ENCODE data around the gene GAL3ST1.

The GAL3ST1 gene

DNA sequence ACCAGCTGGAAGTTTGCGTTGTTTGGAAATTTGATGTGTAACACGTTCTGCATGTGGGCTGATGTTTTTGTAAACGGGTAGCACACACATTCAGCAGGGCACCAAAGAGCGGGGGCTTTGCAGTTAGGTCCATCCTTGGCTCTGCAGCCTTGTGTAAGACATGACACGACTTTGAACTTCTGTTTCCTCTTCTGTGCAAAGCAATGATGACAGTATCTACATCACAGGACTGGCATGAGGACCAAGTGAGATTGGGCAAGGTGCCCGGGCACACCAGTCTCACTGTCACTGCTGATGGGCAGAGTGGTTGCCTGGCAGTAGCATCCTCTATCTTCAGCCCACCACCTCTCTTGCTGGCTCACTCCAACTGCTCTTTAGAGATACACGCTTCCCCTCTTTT is 35.8 kb upstream of the GAL3ST1 start:
- H3K9me3 ChIP-seq (ENCODE audit: insufficient read depth, low read depth, low read length): peaks cover 3% of the 10 kb centered on the region
- WGBS (ENCODE audit: extremely low coverage, insufficient coverage, insufficient read length): no CpG with 5 or more reads among the region's 7 CpGs
- no peak overlapping the region for H3K27ac ChIP-seq (ENCODE audit: low read depth, low read length)
- H3K9ac ChIP-seq (ENCODE audit: low read length): no peak overlapping the region
- no peak overlapping the region for H3K4me2 ChIP-seq (ENCODE audit: low read length)
- H3K4ac ChIP-seq (ENCODE audit: low read depth, low read length): no peak overlapping the region
- no peak overlapping the region for H2AFZ ChIP-seq (ENCODE audit: insufficient read depth, low read length, poor library complexity)
- no peak overlapping the region for H3K23ac ChIP-seq (ENCODE audit: low read length)
- H3K79me2 ChIP-seq (ENCODE audit: control insufficient read depth, insufficient read depth, low read length, poor library complexity): peaks cover 2% of the 10 kb centered on the region
- H3K4me1 ChIP-seq (ENCODE audit: control insufficient read depth in 1 of 2, insufficient read depth in 2 of 2, low read length in 2 of 2): peaks cover 9 to 16% of the 10 kb centered on the region in 2 experiments
- H2BK5ac ChIP-seq (ENCODE audit: low read depth, low read length, poor library complexity): no peak overlapping the region
- H3K14ac ChIP-seq (ENCODE audit: low read length): no peak overlapping the region
- H3K4me3 ChIP-seq (ENCODE audit: low read depth, low read length): no peak overlapping the region
- H3K27me3 ChIP-seq (ENCODE audit: insufficient read depth, low read length): no peaks in the 10 kb centered on the region
- no peak overlapping the region for H4K8ac ChIP-seq (ENCODE audit: low read depth, low read length)
- H3K18ac ChIP-seq (ENCODE audit: low read length): no peak overlapping the region
- peaks cover 7% of the 10 kb centered on the region for H3K79me1 ChIP-seq (ENCODE audit: low read length)
- H2BK120ac ChIP-seq (ENCODE audit: insufficient read depth, low read length, poor library complexity): no peak overlapping the region
- H2AK5ac ChIP-seq (ENCODE audit: low read length): no peak overlapping the region
- H4K12ac ChIP-seq (ENCODE audit: low read depth, low read length): no peak overlapping the region
- no peak overlapping the region for H4K91ac ChIP-seq (ENCODE audit: low read depth, low read length)
- peak in 1 of 2 donors; percentile 28 for DNase-seq
- H2BK12ac ChIP-seq (ENCODE audit: low read length): no peak overlapping the region
- H3K36me3 ChIP-seq (ENCODE audit: control insufficient read depth in 1 of 2, insufficient read depth in 2 of 2, low read length in 2 of 2): no peaks in the 10 kb centered on the region

DNA sequence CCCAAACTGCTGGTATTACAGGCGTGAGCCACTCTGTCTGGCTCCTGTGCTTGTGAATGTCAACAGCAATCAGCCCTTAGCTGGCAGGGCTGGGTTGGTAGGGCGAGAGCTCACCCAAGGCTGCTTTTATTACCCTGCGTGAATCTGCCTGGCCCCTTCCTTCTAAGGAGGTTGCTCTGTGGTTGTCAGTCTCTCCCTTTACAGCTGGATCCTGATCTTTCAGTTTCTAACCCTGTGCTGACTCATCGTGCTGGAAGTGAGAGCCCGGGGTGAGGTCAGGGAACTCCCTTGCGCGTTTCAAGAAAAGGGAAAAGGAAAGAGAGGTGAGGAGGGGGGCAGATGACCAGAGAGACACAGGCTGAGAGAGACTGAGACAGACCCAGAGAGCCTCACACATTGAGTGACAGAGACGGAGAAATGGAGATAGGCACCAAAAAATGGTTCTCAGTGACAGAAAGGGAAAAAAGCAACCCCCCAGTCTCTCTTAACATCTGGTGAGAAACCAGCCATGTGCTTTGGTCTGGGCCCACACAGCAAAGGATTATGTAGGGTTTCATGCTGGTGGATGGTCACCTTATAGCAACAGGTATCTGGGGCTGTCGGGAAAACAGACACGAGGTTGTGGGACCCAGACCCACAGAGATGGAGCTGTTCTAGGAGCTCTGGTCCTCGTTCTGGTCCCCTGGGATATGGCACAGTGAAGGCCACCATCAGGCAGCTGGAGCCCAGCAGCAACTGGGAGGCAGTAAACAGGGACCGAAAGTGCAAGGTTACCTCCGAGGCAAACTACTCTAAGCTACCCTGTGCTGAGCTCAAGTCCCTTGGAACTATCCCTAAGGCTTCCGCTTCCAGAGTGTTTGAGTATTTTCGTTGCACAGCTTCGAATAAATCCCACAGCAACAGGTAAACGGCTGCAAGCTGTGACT is 35.1 kb upstream of the GAL3ST1 start:
- Histone ChIP-seq H2AFZ (ENCODE audit: insufficient read depth, low read length, poor library complexity) (no peak overlapping the region), H3K27ac (ENCODE audit: low read depth, low read length) (peak overlapping the region; percentile 7), H3K27me3 (ENCODE audit: insufficient read depth, low read length) (no peaks in the 10 kb centered on the region), H3K4me3 (ENCODE audit: low read depth, low read length) (no peak overlapping the region), H4K91ac (ENCODE audit: low read depth, low read length) (no peak overlapping the region), H3K23ac (ENCODE audit: low read length) (no peak overlapping the region), H3K79me1 (ENCODE audit: low read length) (peaks cover 7% of the 10 kb centered on the region), H3K9ac (ENCODE audit: low read length) (no peak overlapping the region), H3K79me2 (ENCODE audit: control insufficient read depth, insufficient read depth, low read length, poor library complexity) (peaks cover 2% of the 10 kb centered on the region), H3K4me2 (ENCODE audit: low read length) (peak overlapping the region; percentile 13), H3K36me3 (ENCODE audit: control insufficient read depth in 1 of 2, insufficient read depth in 2 of 2, low read length in 2 of 2) (no peaks in the 10 kb centered on the region), H2BK5ac (ENCODE audit: low read depth, low read length, poor library complexity) (no peak overlapping the region), H3K14ac (ENCODE audit: low read length) (no peak overlapping the region), H3K9me3 (ENCODE audit: insufficient read depth, low read depth, low read length) (no peaks in the 10 kb centered on the region), H2BK12ac (ENCODE audit: low read length) (no peak overlapping the region), H3K4me1 (ENCODE audit: control insufficient read depth in 1 of 2, insufficient read depth in 2 of 2, low read length in 2 of 2) (peaks cover 9 to 13% of the 10 kb centered on the region in 2 experiments), H2AK5ac (ENCODE audit: low read length) (no peak overlapping the region), H2BK120ac (ENCODE audit: insufficient read depth, low read length, poor library complexity) (no peak overlapping the region), H4K12ac (ENCODE audit: low read depth, low read length) (no peak overlapping the region), H3K4ac (ENCODE audit: low read depth, low read length) (no peak overlapping the region), H3K18ac (ENCODE audit: low read length) (no peak overlapping the region), H4K8ac (ENCODE audit: low read depth, low read length) (peak overlapping the region; percentile 30)
- DNase-seq: peak; percentile 35 to 66
- WGBS (ENCODE audit: extremely low coverage, insufficient coverage, insufficient read length): no CpG with 5 or more reads among the region's 17 CpGs

DNA sequence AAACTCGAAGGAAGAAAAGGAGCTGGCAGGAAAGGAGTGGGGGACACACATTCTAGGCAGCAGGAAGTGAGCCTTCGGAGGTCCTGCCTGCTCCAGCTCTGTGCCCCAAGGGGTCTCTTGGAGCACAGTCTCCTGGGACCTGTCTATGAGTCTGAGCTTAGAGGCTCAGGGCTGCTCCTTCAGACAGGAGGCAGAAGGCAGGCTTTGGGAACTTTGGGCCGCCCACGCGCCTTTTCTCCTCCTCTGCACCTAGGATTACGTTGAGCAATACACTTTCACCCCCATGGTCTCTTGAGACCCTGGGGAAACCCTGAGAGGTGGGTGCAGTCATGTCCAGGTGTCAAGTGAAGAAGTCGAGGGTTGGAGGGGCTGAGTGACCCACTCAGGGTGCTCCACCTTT is 33.5 kb upstream of the GAL3ST1 start:
- Histone ChIP-seq H3K9ac (ENCODE audit: low read length) (no peak overlapping the region), H2BK12ac (ENCODE audit: low read length) (peak overlapping the region; percentile 46), H3K79me1 (ENCODE audit: low read length) (peaks cover 7% of the 10 kb centered on the region), H2BK120ac (ENCODE audit: insufficient read depth, low read length, poor library complexity) (no peak overlapping the region), H2AFZ (ENCODE audit: insufficient read depth, low read length, poor library complexity) (no peak overlapping the region), H2BK5ac (ENCODE audit: low read depth, low read length, poor library complexity) (no peak overlapping the region), H4K91ac (ENCODE audit: low read depth, low read length) (no peak overlapping the region), H4K12ac (ENCODE audit: low read depth, low read length) (no peak overlapping the region), H3K27ac (ENCODE audit: low read depth, low read length) (no peak overlapping the region), H3K9me3 (ENCODE audit: insufficient read depth, low read depth, low read length) (no peaks in the 10 kb centered on the region), H3K36me3 (ENCODE audit: control insufficient read depth in 1 of 2, insufficient read depth in 2 of 2, low read length in 2 of 2) (no peaks in the 10 kb centered on the region), H2AK5ac (ENCODE audit: low read length) (no peak overlapping the region), H3K4me1 (ENCODE audit: control insufficient read depth in 1 of 2, insufficient read depth in 2 of 2, low read length in 2 of 2) (peaks cover 9 to 13% of the 10 kb centered on the region in 2 experiments), H3K79me2 (ENCODE audit: control insufficient read depth, insufficient read depth, low read length, poor library complexity) (peaks cover 2% of the 10 kb centered on the region), H3K4ac (ENCODE audit: low read depth, low read length) (no peak overlapping the region), H3K18ac (ENCODE audit: low read length) (no peak overlapping the region), H3K14ac (ENCODE audit: low read length) (no peak overlapping the region), H3K27me3 (ENCODE audit: insufficient read depth, low read length) (no peaks in the 10 kb centered on the region), H3K23ac (ENCODE audit: low read length) (no peak overlapping the region), H3K4me2 (ENCODE audit: low read length) (no peak overlapping the region), H4K8ac (ENCODE audit: low read depth, low read length) (no peak overlapping the region), H3K4me3 (ENCODE audit: low read depth, low read length) (no peak overlapping the region)
- WGBS (ENCODE audit: extremely low coverage, insufficient coverage, insufficient read length): no CpG with 5 or more reads among the region's 7 CpGs
- no peak for DNase-seq

DNA sequence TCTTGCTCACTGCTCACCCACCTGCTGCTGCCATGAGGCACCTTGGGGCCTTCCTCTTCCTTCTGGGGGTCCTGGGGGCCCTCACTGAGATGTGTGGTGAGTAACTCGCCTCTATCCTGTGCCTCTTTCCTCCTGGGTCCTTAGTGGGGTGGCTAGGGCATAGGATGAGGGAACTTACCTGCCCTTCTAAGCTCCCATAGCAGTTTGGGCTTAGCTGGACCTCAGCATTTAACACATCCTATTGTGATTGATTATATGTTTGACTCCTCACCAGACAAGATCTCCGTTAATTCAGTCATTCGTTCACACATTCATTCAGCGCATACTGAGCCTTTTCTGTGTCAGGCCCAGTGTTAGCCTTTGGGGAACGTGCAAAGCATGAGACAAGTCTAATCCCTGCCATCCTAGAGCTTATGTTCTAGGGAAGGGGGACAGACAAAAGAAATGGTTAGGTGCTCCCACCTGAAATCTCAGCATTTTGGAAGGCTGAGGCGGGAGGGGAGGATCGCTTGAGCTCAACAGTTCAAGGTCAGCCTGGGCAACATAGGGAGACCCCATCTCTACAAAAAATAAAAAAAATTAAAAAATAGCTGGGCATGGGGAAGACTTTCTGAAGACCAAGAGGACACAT is 33.0 kb upstream of the GAL3ST1 start:
- H2BK5ac ChIP-seq (ENCODE audit: low read depth, low read length, poor library complexity): no peak overlapping the region
- H3K23ac ChIP-seq (ENCODE audit: low read length): no peak overlapping the region
- peaks cover 9 to 13% of the 10 kb centered on the region in 2 experiments for H3K4me1 ChIP-seq (ENCODE audit: control insufficient read depth in 1 of 2, insufficient read depth in 2 of 2, low read length in 2 of 2)
- H3K27me3 ChIP-seq (ENCODE audit: insufficient read depth, low read length): no peaks in the 10 kb centered on the region
- H2AFZ ChIP-seq (ENCODE audit: insufficient read depth, low read length, poor library complexity): no peak overlapping the region
- no peak for DNase-seq
- H2BK12ac ChIP-seq (ENCODE audit: low read length): peak overlapping the region; percentile 15
- H2AK5ac ChIP-seq (ENCODE audit: low read length): no peak overlapping the region
- H3K79me1 ChIP-seq (ENCODE audit: low read length): peaks cover 7% of the 10 kb centered on the region
- no peaks in the 10 kb centered on the region for H3K9me3 ChIP-seq (ENCODE audit: insufficient read depth, low read depth, low read length)
- H3K79me2 ChIP-seq (ENCODE audit: control insufficient read depth, insufficient read depth, low read length, poor library complexity): peaks cover 2% of the 10 kb centered on the region
- H4K91ac ChIP-seq (ENCODE audit: low read depth, low read length): peak overlapping the region; percentile 12
- H3K9ac ChIP-seq (ENCODE audit: low read length): peak overlapping the region; percentile 2
- no CpG with 5 or more reads among the region's 7 CpGs for WGBS (ENCODE audit: extremely low coverage, insufficient coverage, insufficient read length)
- no peak overlapping the region for H4K12ac ChIP-seq (ENCODE audit: low read depth, low read length)
- H3K36me3 ChIP-seq (ENCODE audit: control insufficient read depth in 1 of 2, insufficient read depth in 2 of 2, low read length in 2 of 2): no peaks in the 10 kb centered on the region
- no peak overlapping the region for H3K18ac ChIP-seq (ENCODE audit: low read length)
- no peak overlapping the region for H3K14ac ChIP-seq (ENCODE audit: low read length)
- H3K27ac ChIP-seq (ENCODE audit: low read depth, low read length): no peak overlapping the region
- no peak overlapping the region for H2BK120ac ChIP-seq (ENCODE audit: insufficient read depth, low read length, poor library complexity)
- no peak overlapping the region for H3K4ac ChIP-seq (ENCODE audit: low read depth, low read length)
- H4K8ac ChIP-seq (ENCODE audit: low read depth, low read length): peak overlapping the region; percentile 68
- H3K4me2 ChIP-seq (ENCODE audit: low read length): peak overlapping the region; percentile 98
- H3K4me3 ChIP-seq (ENCODE audit: low read depth, low read length): peak overlapping the region; percentile 72
